ENCODE measurements around the gene PSMC1.

The PSMC1 gene

GRCh38 chr14:90302529-90303303 lies 46.4 kb downstream of the PSMC1 start:
- no peak for DNase-seq

- DNase-seq: no peak
Measured at GRCh38 chr14:90303473-90303872, 47.1 kb downstream of the PSMC1 start.

DNA sequence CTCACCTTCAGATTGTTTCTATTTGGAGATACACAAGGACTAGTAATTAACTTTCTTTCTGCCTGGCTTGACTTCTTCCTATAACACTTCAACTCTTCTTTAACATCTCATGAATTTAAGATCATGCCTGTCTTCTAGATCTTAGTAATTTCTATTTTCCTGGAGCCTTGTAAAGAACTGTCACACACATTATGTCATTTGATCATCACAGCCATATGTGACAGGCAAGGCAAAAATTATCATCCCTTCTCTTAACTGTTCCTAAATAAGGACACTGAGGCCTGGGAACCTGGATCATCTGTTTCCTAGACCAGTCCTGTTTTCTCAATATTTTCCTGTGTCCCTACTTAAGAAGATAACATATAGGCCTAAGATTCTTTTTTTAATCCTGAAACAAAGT lies 48.1 kb downstream of the PSMC1 start:
- DNase-seq: no peak

GRCh38 chr14:90305176-90305601 lies 48.8 kb downstream of the PSMC1 start:
- no peak for DNase-seq

DNA sequence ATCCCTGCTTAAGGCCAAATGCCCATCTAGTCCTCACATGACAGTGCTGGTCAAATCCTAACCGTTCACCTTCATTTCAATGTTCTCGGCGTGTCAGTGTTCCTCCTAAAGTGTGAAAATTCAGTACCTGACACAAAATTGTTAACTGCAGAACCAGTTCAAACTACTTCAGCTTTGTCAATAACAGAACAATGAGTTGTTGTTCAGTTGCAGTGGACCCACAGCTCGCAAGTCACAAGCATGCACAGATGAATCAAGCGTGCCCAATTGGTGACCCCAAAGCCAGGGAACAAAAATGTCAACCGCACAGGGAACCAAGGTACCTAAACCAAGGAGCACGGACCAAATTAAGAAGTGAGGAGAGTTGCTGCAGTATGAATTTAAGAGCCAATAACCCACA lies 52.2 kb downstream of the PSMC1 start:
- DNase-seq: no peak

DNA sequence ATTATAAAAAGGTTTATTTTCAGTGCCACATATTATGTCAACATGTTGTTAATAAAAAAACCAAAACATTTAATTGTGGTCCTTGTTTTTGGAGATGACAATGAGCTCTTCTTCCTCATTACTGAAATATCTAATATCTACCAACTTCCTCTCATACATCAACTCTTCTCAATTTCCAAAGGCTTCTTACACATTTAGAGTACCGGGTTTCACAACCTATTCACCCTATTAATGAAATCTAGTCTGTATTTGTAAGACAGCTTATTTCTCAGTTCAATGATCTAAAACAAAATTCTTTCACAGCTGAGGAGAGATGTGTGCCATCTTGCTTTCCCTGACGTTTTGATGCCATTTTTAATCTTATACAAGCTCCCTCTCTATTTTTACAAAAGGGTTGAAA lies 60.9 kb downstream of the PSMC1 start:
- DNase-seq: no peak

DNA sequence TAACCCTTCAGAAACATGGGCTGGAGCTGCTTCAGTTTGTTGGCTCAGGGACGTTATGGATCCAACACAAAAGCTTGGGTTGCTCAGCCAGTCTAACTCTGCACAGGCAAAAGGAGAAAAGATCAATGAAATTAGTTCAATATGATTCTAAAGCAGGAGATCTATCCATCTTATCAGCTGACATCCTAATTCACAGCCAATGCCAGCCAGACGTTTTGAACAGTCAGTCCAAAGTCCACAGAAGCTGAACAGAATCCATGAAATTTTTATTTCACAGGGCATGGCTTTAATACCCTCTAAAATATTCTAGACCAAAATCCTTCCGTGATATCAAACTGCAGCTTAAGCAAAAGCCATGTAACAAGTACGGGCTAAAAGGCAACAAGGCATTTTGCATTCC lies 61.7 kb downstream of the PSMC1 start:
- no peak for DNase-seq

- DNase-seq: no peak
Measured at GRCh38 chr14:90319173-90319572, 62.8 kb downstream of the PSMC1 start.

- no peak for DNase-seq
Measured at GRCh38 chr14:90319634-90320541, 63.5 kb downstream of the PSMC1 start.

DNA sequence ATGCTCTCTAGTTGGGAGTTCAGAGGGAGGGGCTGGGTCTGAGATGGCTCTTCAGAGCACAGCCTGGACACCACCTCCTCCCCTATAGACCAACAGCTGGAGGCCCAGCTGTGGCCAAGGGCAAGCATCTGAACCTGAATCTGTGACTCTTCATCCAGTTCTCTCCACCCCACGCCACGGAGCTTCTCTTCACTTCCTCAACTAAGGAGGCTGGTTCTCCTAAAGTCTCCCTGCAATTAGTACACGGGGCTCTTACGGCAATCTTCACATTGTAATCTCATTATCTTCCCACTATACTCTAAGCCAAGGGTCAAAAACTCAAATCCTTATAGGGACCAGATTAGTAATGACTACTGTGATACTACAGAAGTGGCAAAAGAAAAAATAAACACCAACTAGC lies 65.5 kb downstream of the PSMC1 start:
- DNase-seq: no peak
